ENCODE measurements around the gene TRNT1.

GRCh38 chr3:3179407-3180094 lies 52.8 kb downstream of the TRNT1 start, which contains the start of gene CRBN:
- TF ChIP-seq POLR2A (IDR thresholded peaks at IDR 0.05; ENCODE audit: low read length) (peak; percentile 87), GATA1 (IDR thresholded peaks at IDR 0.05; ENCODE audit: low read depth, low read length) (no peak)
